Measurements from ENCODE around the gene GPC5.
"Not testable (repeated sequence)": the region's sequence is repeated elsewhere in the genome, so short reads cannot be mapped to it uniquely, and the experiment has no call there.

Gene GPC5

GRCh38 chr13:91398413-91399188 lies at the start of gene GPC5:
Gene GPC5, plus strand, starts transcription at chr13:91398621.
- peak; percentile 37 for DNase-seq

DNA sequence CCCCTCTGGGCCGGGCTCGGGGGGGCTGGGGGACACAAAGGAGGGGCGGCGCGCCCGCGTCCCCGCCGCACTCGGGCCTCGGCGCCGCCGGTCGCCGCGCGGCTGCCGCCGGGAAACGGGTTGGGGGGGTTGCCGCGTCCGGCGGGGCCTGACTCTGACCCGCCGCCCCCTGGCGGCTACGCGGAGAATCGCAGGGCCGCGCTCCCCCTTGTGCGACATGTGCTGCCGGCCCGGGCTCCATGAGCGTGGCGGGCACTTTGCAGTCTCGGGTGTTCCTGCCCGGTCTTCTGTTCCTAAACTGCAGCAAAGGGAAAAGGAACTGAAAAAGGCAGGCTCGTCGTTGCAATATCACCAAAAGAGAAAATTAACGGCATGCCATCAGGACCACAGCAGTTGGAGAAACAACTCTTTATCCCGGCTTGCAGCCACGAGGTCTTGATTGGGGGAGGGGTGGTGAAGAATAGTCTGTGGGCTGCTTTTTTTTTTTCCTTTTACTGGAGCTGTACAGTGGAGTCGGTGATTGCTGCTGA lies 49.5 kb upstream of the GPC5 start:
- peak; percentile 90 for DNase-seq

- peak; percentile 29 for DNase-seq
Measured at GRCh38 chr13:91349992-91350911, 48.2 kb upstream of the GPC5 start.

DNA sequence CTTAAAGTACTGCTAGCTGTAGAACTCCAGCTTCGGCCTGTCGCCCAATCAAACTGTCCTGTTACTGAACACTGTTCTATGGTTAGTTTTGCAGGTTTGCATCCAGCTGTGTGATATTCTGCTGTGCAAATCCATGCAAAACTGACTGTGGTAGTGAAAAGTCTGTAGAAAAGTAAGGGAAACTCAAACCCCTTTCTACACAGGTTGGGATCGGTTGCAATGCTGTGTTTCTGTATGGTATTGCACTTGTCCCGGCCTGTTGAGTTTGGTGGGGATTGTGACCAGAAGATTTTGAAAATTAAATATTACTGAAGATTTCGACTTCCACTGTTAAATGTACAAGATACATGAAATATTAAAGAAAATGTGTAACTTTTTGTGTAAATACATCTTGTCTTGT lies 47.3 kb upstream of the GPC5 start:
- no peak for DNase-seq

GRCh38 chr13:91351980-91352379 lies 46.4 kb upstream of the GPC5 start:
- DNase-seq, result no peak

DNA sequence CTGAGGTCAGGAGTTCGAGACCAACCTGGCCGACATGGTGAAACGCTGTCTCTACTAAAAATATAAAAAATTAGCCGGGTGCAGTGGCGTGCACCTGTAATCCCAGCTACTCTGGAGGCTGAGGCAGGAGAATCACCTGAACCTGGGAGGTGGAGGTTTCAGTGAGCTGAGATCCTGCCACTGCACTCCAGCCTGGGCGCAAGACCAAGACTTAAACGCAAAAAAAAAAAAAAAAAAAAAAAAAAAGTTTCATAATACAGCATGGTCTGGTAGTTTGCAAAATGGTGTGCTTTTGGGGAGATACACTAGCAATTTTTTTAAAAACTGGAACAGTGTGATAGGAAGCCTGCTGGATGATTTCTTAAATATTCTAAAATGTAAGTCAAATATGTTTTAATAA lies 45.5 kb upstream of the GPC5 start:
- DNase-seq, result not testable (repeated sequence)

DNA sequence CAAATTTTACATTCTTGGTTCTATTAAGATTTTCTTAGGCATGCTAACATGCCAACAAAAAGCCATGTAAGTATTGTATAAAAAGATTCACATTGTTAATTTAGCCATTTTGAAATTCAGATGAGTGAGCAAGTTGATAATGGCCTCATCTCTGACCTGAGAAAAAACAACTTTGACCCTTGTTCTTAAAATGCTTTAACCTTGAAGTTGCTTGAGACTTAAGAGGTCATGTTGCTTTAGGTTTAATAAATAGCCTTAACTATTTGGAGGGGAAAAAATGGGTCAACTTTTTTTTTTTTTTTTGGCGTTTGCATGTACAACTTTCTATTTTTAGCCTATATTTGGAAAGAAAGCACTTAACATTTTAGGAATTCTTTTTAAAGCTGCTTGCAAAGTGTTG lies 44.9 kb upstream of the GPC5 start:
- no peak for DNase-seq

- DNase-seq, result no peak
Measured at GRCh38 chr13:91355099-91355825, 43.2 kb upstream of the GPC5 start.

DNA sequence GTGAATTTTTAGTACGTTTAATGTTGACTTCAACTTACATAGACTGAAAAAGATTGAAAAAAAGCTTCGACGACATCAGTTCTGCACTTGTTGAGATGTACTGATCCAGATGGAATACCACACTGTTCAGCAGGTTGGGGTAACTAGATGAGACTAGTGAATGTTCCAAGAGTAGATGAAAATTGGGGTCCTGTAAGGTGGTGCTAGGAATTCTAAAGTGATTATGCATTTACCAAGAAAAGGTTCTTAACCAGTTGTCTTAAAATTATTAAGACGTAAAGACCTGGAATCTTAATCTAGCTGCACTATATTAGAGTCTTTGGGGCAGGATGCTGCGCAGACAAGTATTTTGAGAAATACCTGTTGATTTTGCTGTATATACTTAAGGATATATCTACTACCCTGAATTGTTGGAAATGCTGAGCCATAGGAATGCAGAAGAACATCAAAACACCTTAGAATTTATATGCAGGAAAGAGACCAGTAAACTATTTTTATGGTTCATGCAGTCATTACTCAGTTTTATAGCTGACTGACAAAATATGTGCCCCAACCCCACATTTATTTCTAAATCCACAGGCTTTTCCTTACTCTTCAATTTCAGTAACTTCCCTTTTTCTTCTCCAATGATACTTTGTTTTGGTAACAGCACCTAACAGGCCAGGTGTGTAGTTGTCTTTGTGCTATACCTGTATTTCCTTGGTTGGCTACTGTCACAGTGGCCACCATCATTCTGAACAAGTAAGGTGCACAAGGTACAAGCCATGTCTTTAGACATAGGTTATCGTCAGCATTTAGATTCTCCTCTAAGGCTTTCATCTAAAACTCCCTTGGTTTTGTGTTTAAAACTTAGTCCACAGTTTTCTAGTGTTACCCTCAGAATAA lies 42.4 kb upstream of the GPC5 start:
- DNase-seq, result no peak

GRCh38 chr13:91356919-91357612 lies 41.4 kb upstream of the GPC5 start:
- DNase-seq, result no peak

GRCh38 chr13:91357613-91358386 lies 40.6 kb upstream of the GPC5 start:
- no peak for DNase-seq

- DNase-seq, result no peak
Measured at GRCh38 chr13:91358387-91358782, 40.0 kb upstream of the GPC5 start.

GRCh38 chr13:91359111-91359510 lies 39.3 kb upstream of the GPC5 start:
- DNase-seq, result no peak

GRCh38 chr13:91359631-91360030 lies 38.8 kb upstream of the GPC5 start:
- no peak for DNase-seq

GRCh38 chr13:91360246-91360751 lies 38.1 kb upstream of the GPC5 start:
- no peak for DNase-seq

DNA sequence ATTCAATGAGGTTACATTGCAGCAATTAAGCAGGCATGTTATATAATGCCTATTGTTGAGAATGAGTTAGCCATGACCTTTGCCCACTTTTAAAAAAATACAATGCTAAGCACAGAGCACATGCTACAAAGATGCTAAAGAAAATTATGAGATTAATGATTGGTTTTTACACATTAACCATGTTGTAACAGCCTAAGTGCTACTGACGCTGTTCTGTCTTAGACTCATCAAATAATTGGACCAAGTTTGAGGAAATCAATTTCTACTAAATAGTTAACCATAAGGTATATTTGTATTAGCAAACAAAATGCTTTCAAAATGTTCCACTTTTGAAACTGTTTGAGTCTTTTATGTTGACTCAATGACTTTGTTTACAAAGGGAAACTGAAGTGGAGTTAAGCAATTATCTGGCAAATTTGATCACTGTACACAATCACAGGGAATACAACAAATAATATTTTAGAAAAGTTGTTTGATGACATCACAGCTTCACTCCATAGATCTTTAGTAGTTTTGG lies 36.6 kb upstream of the GPC5 start:
- DNase-seq, result no peak

DNA sequence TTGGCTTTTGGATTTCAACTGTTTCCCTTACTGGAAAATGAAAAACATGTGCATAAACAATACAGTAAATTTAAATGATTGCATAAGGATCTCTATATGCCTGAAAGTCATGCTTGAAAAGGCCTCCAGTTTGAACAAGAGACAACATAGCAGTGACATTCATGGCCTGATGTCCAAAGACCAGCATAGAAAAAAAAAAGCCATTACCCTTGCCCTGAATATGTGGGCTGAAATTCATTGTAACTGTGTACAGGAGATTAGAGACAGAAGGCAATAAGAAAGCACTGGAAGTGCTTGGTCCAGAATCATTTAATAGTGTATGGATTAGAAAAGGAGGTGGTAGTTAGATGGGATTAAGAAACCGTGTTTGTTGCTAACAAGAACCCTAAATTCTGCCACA lies 35.5 kb upstream of the GPC5 start:
- no peak for DNase-seq

DNA sequence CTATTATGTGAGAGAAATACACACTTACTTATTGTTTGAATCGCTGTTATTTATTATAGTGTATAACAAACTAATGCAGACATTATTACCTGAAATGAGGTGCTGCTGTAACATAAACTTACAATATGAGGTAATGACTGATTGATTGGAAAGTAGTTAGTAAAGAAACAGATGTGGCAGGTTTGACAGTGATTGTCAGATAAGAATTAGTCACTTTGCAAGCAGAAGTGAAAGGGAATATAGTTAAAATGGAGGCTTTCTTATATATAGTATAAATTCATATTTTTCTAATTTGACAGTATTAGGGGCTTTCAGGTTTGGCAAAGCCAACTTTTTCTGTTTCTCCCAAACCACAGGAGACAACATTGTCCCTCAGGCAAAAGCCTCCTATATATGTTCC lies 30.3 kb upstream of the GPC5 start:
- no peak for DNase-seq

- DNase-seq, result no peak
Measured at GRCh38 chr13:91368676-91369440, 29.6 kb upstream of the GPC5 start.
